HepG2 (cell line): ENCODE measurements around the gene SAPCD1. TPM values are rescaled to one million over a fixed set of nuclear protein-coding genes. Genes with fewer than 3 reads are reported as not detected.

Source experiments
- ELF3 ChIP-seq: IDR thresholded peaks from 2 replicates; pipeline ENCODE4 v1.6.1; 2016; ENCODE audit warnings: missing genetic modification reagents, missing compliant biosample characterization
- FOXA3 ChIP-seq: IDR thresholded peaks from 2 replicates; pipeline ENCODE4 v1.6.1; 2016; ENCODE audit warnings: missing genetic modification reagents, missing compliant biosample characterization
- HMG20B ChIP-seq: conservative IDR thresholded peaks from 2 replicates; pipeline ENCODE4 v1.6.1; 2016; ENCODE audit warnings: missing genetic modification reagents, missing compliant biosample characterization
- HNF1A ChIP-seq, 2 experiments: sonication (generic) in 1 of 2; formaldehyde crosslinking in 1 of 2; IDR thresholded peaks; 2 replicates each; pipeline versions ENCODE4 v1.4.0 to v1.6.1; 2016 to 2020; ENCODE audit warnings: borderline replicate concordance in 1 of 2, low read depth in 1 of 2, mild to moderate bottlenecking in 1 of 2, missing genetic modification reagents in 1 of 2
- MBNL3 ChIP-seq: fragments of 250-450 bp; sonication (Bioruptor Pico); conservative IDR thresholded peaks from 2 replicates; pipeline ENCODE4 v1.8.0; 2022; ENCODE audit warnings: mild to moderate bottlenecking, inconsistent platforms
- NR3C1 ChIP-seq: sonication (generic); formaldehyde crosslinking; IDR thresholded peaks from 2 replicates; pipeline ENCODE4 v1.4.0; 2020; ENCODE audit warnings: missing genetic modification reagents
- PCBP2 ChIP-seq: fragments of 200-400 bp; formaldehyde crosslinking; optimal IDR thresholded peaks from 2 replicates; pipeline ENCODE3; 2018; ENCODE audit warnings: low read length, low read depth; ENCODE audit not compliant: poor library complexity, severe bottlenecking
- PITX1 ChIP-seq: sonication (generic); formaldehyde crosslinking; IDR thresholded peaks from 2 replicates; pipeline ENCODE4 v1.5.1; 2020; ENCODE audit warnings: mild to moderate bottlenecking, missing genetic modification reagents
- SOX6 ChIP-seq, 2 experiments: fragments of 450-650 bp in 1 of 2; sonication (generic) in 1 of 2; formaldehyde crosslinking in 1 of 2; IDR thresholded peaks; 2 replicates each; pipeline versions ENCODE4 v1.4.0 to v1.6.1; 2017 to 2020; ENCODE audit warnings: antibody characterized with exemption in 1 of 2, mild to moderate bottlenecking in 1 of 2, missing genetic modification reagents in 1 of 2
- TBP ChIP-seq: sonication (generic); formaldehyde crosslinking; IDR thresholded peaks from 2 replicates; pipeline ENCODE4 v1.5.0; 2020; ENCODE audit warnings: missing genetic modification reagents
- ZBTB44 ChIP-seq: sonication (generic); formaldehyde crosslinking; IDR thresholded peaks from 2 replicates; pipeline ENCODE4 v1.4.0; 2020; ENCODE audit warnings: missing genetic modification reagents
- ZNF337 ChIP-seq: sonication (generic); formaldehyde crosslinking; IDR thresholded peaks from 2 replicates; pipeline ENCODE4 v1.5.1; 2020; ENCODE audit warnings: missing genetic modification reagents, low read depth, mild to moderate bottlenecking, borderline replicate concordance
- ZNF367 ChIP-seq: sonication (generic); formaldehyde crosslinking; IDR thresholded peaks from 2 replicates; pipeline ENCODE4 v1.4.0; 2020; ENCODE audit warnings: missing genetic modification reagents, borderline replicate concordance
- ZNF687 ChIP-seq: sonication (generic); formaldehyde crosslinking; IDR thresholded peaks from 2 replicates; pipeline ENCODE4 v1.5.1; 2020; ENCODE audit warnings: mild to moderate bottlenecking, missing genetic modification reagents, moderate library complexity
- ZNF878 ChIP-seq: sonication (generic); formaldehyde crosslinking; IDR thresholded peaks from 2 replicates; pipeline ENCODE4 v1.8.1; 2023; ENCODE audit warnings: mild to moderate bottlenecking, missing genetic modification reagents, moderate library complexity
- polyA plus RNA-seq, 8 experiments: library from polyadenylated mRNA; depleted of rRNA in 3 of 8; stranded (reverse) in 7 of 8; unstranded in 1 of 8; fragments of >200 nt; fragmentation: Illumina TruSeq in 4 of 8; extraction: Trizol in 4 of 8; gene quantifications; 2 replicates each; pipeline versions ENCODE4 v1.2.1 to v1.2.3, GENCODE V29; 2011 to 2016; ENCODE audit warnings: low read depth in 4 of 8, missing spikeins in 1 of 8, mixed read lengths in 1 of 8; ENCODE audit not compliant: insufficient read depth in 1 of 8
- total RNA-seq, 5 experiments: library from RNA; depleted of rRNA; stranded (reverse); fragments of >200 nt; fragmentation: Illumina TruSeq; extraction: Trizol; gene quantifications; 2 replicates each; pipeline ENCODE4 v1.2.3, GENCODE V29; 2016; ENCODE audit warnings: low read depth in 1 of 5

Gene SAPCD1
- total and polyA plus RNA-seq, 2 of the 13 experiments (the other 11 are each of a cell fraction or from before 2014, with no cell fraction given), result 2.5 to 3.9 TPM

GRCh38 chr6:31806470-31807272 is 44.2 kb downstream of the SAPCD1 start, which contains the start of gene LSM2 (continued):
- TF ChIP-seq HNF1A (IDR thresholded peaks at IDR 0.05; ENCODE audit: low read depth), result no peak
- peak; percentile 85; the same call in 1 of the 2 replicates for TF ChIP-seq HNF1A (CRISPR knock-in tag; IDR thresholded peaks at IDR 0.05; ENCODE audit: borderline replicate concordance)
- TF ChIP-seq ZBTB44 (CRISPR knock-in tag), result no peak
- TF ChIP-seq ZNF337, result peak; percentile 94
- peak; percentile 82 for TF ChIP-seq PITX1 (CRISPR knock-in tag)
- TF ChIP-seq MBNL3, result no peak
- TF ChIP-seq PCBP2, result no peak
- TF ChIP-seq ZNF878 (CRISPR knock-in tag), result 0 out of 2 replicates have a peak, but pooled peaks have one; percentile 68
- peak; percentile 92 for TF ChIP-seq ELF3 (CRISPR knock-in tag)
- TF ChIP-seq SOX6 (IDR thresholded peaks at IDR 0.05), result no peak
- TF ChIP-seq SOX6 (CRISPR knock-in tag; IDR thresholded peaks at IDR 0.05), result peak; percentile 89
- no peak for TF ChIP-seq TBP (CRISPR knock-in tag)
- TF ChIP-seq FOXA3 (CRISPR knock-in tag), result peak; percentile 57; the same call in 1 of the 2 replicates
- TF ChIP-seq ZNF687 (CRISPR knock-in tag), result peak; percentile 98
- no peak; the same call in 1 of the 2 replicates for TF ChIP-seq HMG20B
- TF ChIP-seq ZNF367 (CRISPR knock-in tag), result peak; percentile 63; the same call in 1 of the 2 replicates
- TF ChIP-seq NR3C1 (CRISPR knock-in tag), result no peak
